Muscle layer of colon (tissue), 2 donors: Measurements from ENCODE around the gene RASAL1.

Source experiments
- H3K27ac ChIP-seq: one replicate; pipeline ENCODE4 v1.7.0; 2013; ENCODE audit warnings: low read depth, mild to moderate bottlenecking, low read length, moderate library complexity
- H3K27me3 ChIP-seq, 2 donors: one replicate each; pipeline ENCODE4 v1.7.0; 2013; ENCODE audit warnings: low read length in 2 of 2, mild to moderate bottlenecking in 2 of 2; ENCODE audit not compliant: insufficient read depth in 2 of 2, control insufficient read depth in 1 of 2
- H3K36me3 ChIP-seq: one replicate; pipeline ENCODE4 v1.7.0; 2013; ENCODE audit warnings: mild to moderate bottlenecking, low read length; ENCODE audit not compliant: insufficient read depth
- H3K4me1 ChIP-seq: one replicate; pipeline ENCODE4 v1.7.0; 2013; ENCODE audit warnings: mild to moderate bottlenecking, low read length; ENCODE audit not compliant: insufficient read depth
- H3K4me3 ChIP-seq, 2 donors: one replicate each; pipeline ENCODE4 v1.7.0; 2013; ENCODE audit warnings: low read length in 2 of 2, low read depth in 1 of 2, mild to moderate bottlenecking in 1 of 2, moderate library complexity in 1 of 2
- H3K9ac ChIP-seq: one replicate; pipeline ENCODE4 v1.7.0; 2013; ENCODE audit warnings: low read length
- H3K9me3 ChIP-seq: one replicate; pipeline ENCODE4 v1.7.0; 2013; ENCODE audit warnings: mild to moderate bottlenecking, low read length
- donor health status: abdominal sarcoma.
- donor health status: Adenocarcinoma of cecum.

The RASAL1 gene

DNA sequence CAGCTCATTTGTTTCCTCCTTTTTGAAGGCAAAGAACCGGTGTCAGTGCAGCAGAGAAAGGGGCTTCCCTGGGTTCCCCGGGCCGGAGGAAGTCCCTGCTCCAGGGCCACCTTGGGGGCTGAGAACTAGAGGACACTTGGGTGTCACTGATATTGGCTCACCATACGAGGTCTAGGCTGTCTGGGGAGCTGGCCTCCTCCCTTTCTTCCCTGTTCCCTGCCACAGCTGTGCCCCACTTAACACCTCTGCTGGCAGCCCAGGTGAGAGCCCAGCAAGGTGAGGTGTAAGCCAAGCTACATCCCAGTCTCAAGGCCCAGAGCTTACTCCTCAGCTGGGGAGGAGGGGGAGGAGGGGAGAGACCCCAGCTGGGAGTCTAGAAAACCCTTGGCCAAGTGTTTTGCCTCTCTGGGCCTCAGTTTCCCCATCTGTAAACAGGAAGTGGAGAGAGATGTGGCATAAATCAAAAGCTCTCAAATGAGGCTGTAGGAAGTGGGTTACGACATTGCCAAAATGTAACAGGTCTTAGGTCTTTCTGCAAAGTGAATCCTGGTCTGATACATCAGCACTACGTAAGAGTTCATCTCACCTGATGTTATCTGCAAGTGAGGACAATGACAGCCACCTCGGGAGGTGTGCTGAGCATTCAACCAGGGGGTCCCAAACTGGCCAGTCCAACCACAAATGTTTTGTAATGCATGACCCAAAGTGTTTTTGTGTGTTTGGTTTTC, 25.5 kb downstream of the RASAL1 start:
- Histone ChIP-seq H3K4me3 (no peak overlapping the region), H3K36me3 (no peaks in the 10 kb centered on the region), H3K27ac (no peak overlapping the region), H3K4me1 (no peaks in the 10 kb centered on the region), H3K9ac (no peak overlapping the region), H3K27me3 (peaks cover 0 to 8% of the 10 kb centered on the region in 2 donors), H3K9me3 (no peaks in the 10 kb centered on the region)

DNA sequence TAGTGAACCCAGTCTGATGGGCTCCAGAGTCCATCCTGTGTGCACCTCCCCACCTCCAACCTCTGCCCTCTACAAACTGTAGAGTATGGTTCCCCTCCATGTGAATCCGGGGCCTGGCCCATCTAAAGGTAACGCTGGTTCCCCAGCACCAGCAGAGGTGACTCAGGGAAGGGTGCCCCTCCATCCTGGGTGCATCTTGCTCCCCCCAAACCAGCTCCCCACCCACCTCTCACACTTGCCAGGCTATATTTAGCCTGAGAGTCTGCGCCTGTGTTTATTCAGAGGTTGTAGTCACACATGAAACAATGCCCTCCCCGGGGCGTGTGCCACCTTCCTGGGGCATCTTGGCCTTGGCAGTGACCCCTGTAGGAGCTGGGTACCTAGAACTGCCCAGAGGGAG, 26.2 kb downstream of the RASAL1 start:
- Histone ChIP-seq H3K9ac (no peak overlapping the region), H3K27me3 (peaks cover 0 to 4% of the 10 kb centered on the region in 2 donors), H3K36me3 (no peaks in the 10 kb centered on the region), H3K9me3 (no peaks in the 10 kb centered on the region), H3K27ac (no peak overlapping the region), H3K4me3 (no peak overlapping the region), H3K4me1 (no peaks in the 10 kb centered on the region)

DNA sequence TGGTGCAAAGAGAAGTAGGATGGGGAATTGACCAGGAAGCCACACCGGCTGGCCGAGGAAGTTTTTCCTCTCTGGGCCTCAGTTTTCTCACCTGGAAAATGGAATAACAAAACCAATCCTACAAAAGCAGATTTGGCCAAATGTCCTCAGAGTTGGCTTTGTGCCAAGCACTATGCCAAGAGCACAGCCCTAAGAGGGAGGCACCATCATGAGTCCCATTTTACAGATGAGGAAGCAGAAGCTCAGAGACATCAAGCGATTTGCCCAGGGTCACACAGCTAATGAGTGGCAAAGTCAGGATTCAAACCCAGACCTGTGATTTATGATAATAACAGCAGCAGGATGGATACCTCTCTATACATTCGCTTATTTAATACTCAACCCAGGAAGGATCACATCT, 27.3 kb downstream of the RASAL1 start:
- no peaks in the 10 kb centered on the region for H3K9me3 ChIP-seq
- peaks cover 0 to 12% of the 10 kb centered on the region in 2 donors for H3K27me3 ChIP-seq
- no peak overlapping the region for H3K27ac ChIP-seq
- H3K9ac ChIP-seq, result no peak overlapping the region
- no peaks in the 10 kb centered on the region for H3K4me1 ChIP-seq
- no peak overlapping the region for H3K4me3 ChIP-seq
- H3K36me3 ChIP-seq, result no peaks in the 10 kb centered on the region

DNA sequence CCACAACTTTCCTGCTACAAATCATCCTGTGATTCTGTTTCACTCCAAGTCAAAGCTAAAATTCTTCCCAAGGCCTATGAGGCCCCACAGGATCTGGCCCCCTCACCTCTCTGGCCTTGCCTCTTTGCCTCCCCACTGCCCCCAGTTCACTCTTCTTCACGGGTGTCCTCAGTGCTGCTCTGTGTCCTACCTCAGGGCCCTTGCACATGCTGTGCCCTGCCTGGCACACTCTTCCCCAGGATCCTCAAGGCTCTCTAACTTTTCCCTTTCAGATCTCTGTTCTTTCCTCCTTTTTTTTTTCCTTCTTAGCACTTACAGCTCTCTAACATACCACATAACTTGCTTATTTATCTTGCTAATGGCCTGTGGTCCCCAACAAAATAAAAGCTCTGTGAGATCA, 29.2 kb downstream of the RASAL1 start:
- no peaks in the 10 kb centered on the region for H3K36me3 ChIP-seq
- no peak overlapping the region for H3K9ac ChIP-seq
- H3K4me1 ChIP-seq, result no peaks in the 10 kb centered on the region
- H3K27ac ChIP-seq, result no peak overlapping the region
- H3K9me3 ChIP-seq, result no peaks in the 10 kb centered on the region
- H3K4me3 ChIP-seq, result no peak overlapping the region
- H3K27me3 ChIP-seq, result peaks cover 0 to 8% of the 10 kb centered on the region in 2 donors

DNA sequence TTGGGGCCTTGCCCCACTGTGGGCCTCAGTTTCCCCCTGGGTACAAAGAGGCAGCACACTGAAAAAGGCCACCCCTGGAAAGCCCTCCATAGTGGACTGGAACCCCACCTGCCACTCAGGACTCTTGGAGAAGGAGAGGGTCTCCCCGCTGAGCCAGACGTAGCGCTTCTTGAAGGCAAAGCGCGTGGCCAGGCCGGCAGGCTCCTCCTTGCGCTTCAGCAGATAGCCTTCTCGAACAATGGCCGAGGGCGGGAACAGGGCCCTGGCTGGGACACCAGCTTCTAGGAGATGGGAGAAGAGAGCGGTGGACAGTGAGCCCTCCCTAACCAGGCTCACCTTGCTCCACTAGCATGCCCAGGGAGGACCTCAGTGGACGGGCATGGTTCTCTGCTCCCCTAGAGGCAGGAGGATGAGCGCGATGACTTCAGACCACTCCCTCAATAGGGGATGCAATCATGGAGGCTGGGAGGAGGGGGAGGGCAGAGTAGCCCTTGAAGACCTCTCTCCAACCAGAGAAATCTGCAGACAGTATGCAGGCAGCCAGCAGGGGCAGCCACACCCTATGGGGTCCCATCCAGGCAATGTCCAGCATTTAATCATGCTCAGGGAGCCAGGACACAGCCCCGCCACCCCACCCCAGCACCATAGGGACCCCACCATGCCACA, 29.8 kb downstream of the RASAL1 start:
- Histone ChIP-seq H3K27ac (no peak overlapping the region), H3K9me3 (no peaks in the 10 kb centered on the region), H3K27me3 (peaks cover 0 to 8% of the 10 kb centered on the region in 2 donors), H3K4me3 (no peak overlapping the region), H3K9ac (no peak overlapping the region), H3K4me1 (no peaks in the 10 kb centered on the region), H3K36me3 (no peaks in the 10 kb centered on the region)

DNA sequence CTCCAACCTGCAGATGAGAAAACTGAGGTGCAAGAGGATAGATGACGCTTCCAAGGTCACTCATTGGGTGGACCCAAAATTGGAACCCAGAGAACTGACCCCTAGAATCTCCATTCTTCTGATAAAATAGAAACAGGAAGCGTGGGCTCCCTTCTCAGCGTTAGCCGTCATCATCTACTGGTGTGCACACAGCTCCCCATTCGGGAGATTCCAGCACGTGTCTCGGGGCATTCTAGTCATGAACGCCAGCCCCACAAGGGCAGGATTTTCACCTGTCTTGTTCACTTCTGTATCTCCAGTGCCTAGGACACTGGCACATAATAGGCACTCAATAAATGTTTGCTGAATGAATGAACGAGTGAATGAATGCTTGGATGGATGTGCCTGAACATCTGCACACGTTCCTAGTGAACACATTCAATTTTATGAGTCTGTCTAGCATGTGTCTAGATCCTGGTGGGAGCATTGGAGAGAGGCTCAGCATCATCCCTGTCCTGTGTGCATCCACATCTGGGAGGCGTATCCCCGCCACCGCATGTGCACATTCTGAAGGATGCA, 30.5 kb downstream of the RASAL1 start:
- Histone ChIP-seq H3K4me3 (no peak overlapping the region), H3K9me3 (no peaks in the 10 kb centered on the region), H3K9ac (no peak overlapping the region), H3K27me3 (peaks cover 0 to 8% of the 10 kb centered on the region in 2 donors), H3K36me3 (no peaks in the 10 kb centered on the region), H3K27ac (no peak overlapping the region), H3K4me1 (no peaks in the 10 kb centered on the region)

DNA sequence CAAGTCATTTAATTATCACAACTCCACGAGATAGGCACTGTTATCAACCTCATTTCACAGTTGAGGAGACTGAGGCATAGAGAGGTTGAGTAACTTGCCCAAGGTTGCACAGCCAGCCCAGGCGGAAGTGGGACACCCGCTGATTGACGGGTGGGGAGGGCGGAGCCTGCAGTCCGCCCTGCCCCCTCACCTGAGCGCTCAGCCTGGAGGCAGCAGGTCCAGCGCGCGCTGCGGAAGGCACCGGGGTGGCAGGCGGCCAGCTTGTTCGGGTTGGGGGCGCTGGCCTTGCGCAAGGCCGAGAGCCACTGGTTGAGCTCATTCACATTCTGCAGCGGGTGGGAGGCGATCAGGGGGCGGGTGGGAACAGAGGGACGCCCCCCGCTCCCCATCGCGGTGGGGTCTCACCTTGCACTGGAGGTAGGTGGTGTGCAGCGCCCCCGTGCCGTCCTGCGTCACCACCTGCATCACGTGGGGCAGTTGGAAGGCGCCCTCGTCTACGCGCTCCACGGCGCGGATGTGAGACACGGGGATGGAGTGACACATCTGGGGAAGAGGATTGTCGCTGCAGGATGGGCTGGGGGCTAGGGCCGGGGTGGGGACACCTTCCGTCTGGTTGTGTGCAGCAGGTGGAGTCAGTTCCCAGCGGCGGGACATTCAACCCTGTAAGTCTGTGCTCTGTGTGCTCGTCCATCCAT, 31.7 kb downstream of the RASAL1 start:
- no peaks in the 10 kb centered on the region for H3K4me1 ChIP-seq
- H3K27me3 ChIP-seq, result peaks cover 0 to 8% of the 10 kb centered on the region in 2 donors
- H3K4me3 ChIP-seq, result no peak overlapping the region
- H3K36me3 ChIP-seq, result no peaks in the 10 kb centered on the region
- H3K27ac ChIP-seq, result no peak overlapping the region
- no peak overlapping the region for H3K9ac ChIP-seq
- H3K9me3 ChIP-seq, result no peaks in the 10 kb centered on the region

DNA sequence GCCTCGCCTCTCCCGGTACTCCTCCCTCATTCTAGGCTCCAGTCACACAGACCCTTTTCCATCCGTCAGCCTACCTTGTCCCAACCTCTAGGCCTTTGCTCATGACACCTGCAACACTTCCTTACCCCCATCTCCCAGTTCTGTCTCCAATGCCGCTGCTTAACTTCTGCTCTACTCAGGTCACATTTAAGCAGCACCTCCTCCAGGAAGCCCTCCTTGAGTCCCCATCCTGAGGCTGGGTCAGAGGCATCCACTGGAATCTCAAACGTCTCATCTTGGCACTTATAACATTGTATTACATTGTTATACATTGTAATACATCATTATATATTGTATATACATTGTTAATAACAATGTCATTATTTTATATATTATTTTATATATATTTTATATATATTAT, 32.8 kb downstream of the RASAL1 start:
- no peak overlapping the region for H3K27ac ChIP-seq
- H3K4me3 ChIP-seq, result no peak overlapping the region
- no peak overlapping the region for H3K9ac ChIP-seq
- H3K9me3 ChIP-seq, result no peaks in the 10 kb centered on the region
- H3K36me3 ChIP-seq, result no peaks in the 10 kb centered on the region
- no peaks in the 10 kb centered on the region for H3K4me1 ChIP-seq
- H3K27me3 ChIP-seq, result peaks cover 0 to 8% of the 10 kb centered on the region in 2 donors

DNA sequence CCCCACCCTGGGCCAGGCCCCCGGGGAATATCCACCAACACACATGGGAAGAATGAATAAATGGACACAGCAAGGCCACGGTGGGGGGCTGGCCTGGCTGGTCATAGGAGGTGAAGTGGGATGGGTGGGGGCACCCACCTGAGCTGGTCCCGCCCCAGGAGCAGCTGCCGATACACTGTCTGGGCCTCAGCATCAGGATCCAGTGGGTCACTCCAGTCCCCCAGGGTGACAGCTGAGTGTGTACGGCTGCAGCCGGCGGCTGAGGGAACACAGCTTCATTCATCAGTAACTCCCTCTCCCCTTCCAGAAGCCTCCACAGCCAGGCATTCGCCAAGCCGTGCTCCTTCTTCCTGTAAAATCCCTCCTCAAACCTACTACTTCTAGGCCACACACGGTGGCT, 33.8 kb downstream of the RASAL1 start:
- Histone ChIP-seq H3K4me3 (no peak overlapping the region), H3K36me3 (no peaks in the 10 kb centered on the region), H3K9me3 (no peaks in the 10 kb centered on the region), H3K4me1 (no peaks in the 10 kb centered on the region), H3K9ac (no peak overlapping the region), H3K27ac (no peak overlapping the region), H3K27me3 (peaks cover 0 to 8% of the 10 kb centered on the region in 2 donors)

DNA sequence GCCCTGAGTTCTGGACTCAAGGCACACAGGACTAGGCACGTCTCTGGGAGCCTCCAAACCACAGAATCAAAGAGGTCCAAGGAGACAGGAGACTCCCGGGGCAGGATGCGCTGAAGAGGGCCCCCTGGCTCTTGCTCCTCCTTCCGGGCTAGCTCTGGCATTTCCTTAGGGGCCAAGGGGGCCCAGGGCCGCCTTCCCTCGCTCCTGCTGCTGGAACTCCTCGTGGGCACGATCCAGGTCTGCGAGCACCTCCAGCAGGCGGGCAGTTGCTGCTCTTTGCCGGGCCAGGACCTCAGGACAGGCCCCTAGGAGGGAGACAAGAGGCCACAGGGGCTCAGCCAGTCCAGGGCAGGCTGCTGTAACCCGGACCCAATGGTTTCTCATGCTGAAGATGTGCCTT, 35.8 kb downstream of the RASAL1 start:
- H3K36me3 ChIP-seq, result no peaks in the 10 kb centered on the region
- H3K27ac ChIP-seq, result no peak overlapping the region
- H3K27me3 ChIP-seq, result peaks cover 0 to 8% of the 10 kb centered on the region in 2 donors
- no peak overlapping the region for H3K4me3 ChIP-seq
- H3K9ac ChIP-seq, result no peak overlapping the region
- no peaks in the 10 kb centered on the region for H3K4me1 ChIP-seq
- no peaks in the 10 kb centered on the region for H3K9me3 ChIP-seq

DNA sequence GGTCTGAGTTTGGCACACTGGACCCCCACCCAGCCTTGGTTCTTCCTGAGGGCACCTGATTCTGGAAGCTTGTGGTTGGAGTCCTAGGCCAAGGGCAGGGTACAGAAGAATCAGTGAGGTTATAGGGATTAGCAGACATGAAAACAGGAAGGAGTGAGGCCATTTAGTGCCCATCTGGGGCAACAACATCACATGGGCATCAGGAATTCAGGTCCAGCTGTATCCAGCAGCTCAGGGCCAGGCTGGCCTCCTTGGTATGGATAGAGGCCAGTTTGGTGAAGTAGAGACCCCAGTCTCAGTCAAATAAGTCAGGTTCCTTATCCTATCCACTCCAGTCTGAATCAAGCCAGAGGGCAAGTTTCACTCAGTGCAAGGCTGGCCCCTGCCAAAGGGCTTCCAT, 36.2 kb downstream of the RASAL1 start:
- no peaks in the 10 kb centered on the region for H3K9me3 ChIP-seq
- H3K36me3 ChIP-seq, result no peaks in the 10 kb centered on the region
- no peak overlapping the region for H3K27ac ChIP-seq
- H3K4me1 ChIP-seq, result no peaks in the 10 kb centered on the region
- H3K27me3 ChIP-seq, result peaks cover 0 to 8% of the 10 kb centered on the region in 2 donors
- no peak overlapping the region for H3K4me3 ChIP-seq
- H3K9ac ChIP-seq, result no peak overlapping the region
